Suprapubic skin (tissue), 4 donors: ENCODE results near the gene SARS2. TPM values are rescaled to one million over a fixed set of nuclear protein-coding genes. Genes with fewer than 3 reads are reported as not detected.

Source experiments
- DNase-seq, 2 donors: peaks; one replicate each; pipeline ENCODE4 v3.0.0-alpha.2; 2019; ENCODE audit warnings: low spot score in 2 of 2
- H3K27ac ChIP-seq: fragments of 200-600 bp; sonication (generic); one replicate; pipeline ENCODE4 v1.5.1; 2019
- H3K27me3 ChIP-seq: fragments of 200-600 bp; sonication (generic); one replicate; pipeline ENCODE4 v1.5.1; 2019
- H3K36me3 ChIP-seq: fragments of 200-600 bp; sonication (generic); one replicate; pipeline ENCODE4 v1.5.1; 2019
- H3K4me1 ChIP-seq: fragments of 200-600 bp; sonication (generic); one replicate; pipeline ENCODE4 v1.5.1; 2019
- H3K4me3 ChIP-seq: fragments of 200-600 bp; sonication (generic); one replicate; pipeline ENCODE4 v1.5.1; 2019; ENCODE audit warnings: mild to moderate bottlenecking
- H3K9me3 ChIP-seq: fragments of 200-600 bp; sonication (generic); one replicate; pipeline ENCODE4 v1.5.1; 2019
- EP300 ChIP-seq: sonication (generic); formaldehyde crosslinking; IDR thresholded peaks from one replicate; pipeline ENCODE4 v1.6.1; 2017; ENCODE audit warnings: antibody characterized with exemption
- POLR2A ChIP-seq, 2 donors: fragments of 450-650 bp; IDR thresholded peaks; one replicate each; pipeline ENCODE4 v1.6.1; 2017; ENCODE audit warnings: antibody characterized with exemption in 2 of 2, mild to moderate bottlenecking in 2 of 2, moderate library complexity in 2 of 2
- POLR2AphosphoS5 ChIP-seq, 3 donors: sonication (generic); formaldehyde crosslinking; IDR thresholded peaks; one replicate each; pipeline ENCODE4 v1.6.1; 2017; ENCODE audit warnings: antibody characterized with exemption in 3 of 3
- WGBS: methylation state at CpG from one replicate; pipeline ENCODE4 v1.1.5; 2018; 5-methylcytosine and 5-hydroxymethylcytosine counted together
- total RNA-seq, 4 donors: library from RNA; depleted of rRNA; stranded (reverse); fragments of >200 nt; gene quantifications; one replicate each; pipeline ENCODE4 v1.1.0, GENCODE V29; 2016
- TF ChIP-seq, protein P1 (sequence below), 2 donors: fragments of 200-600 bp in 1 of 2; fragments of 450-650 bp in 1 of 2; sonication (generic) in 1 of 2; IDR thresholded peaks; one replicate each; pipeline ENCODE4 v1.5.1; 2016 to 2019; ENCODE audit warnings: antibody characterized with exemption in 2 of 2, mild to moderate bottlenecking in 1 of 2, moderate library complexity in 1 of 2

Gene SARS2
- total RNA-seq, 4 donors from 2014 or later: 18.5 to 36.4 (median 29.2) TPM

DNA sequence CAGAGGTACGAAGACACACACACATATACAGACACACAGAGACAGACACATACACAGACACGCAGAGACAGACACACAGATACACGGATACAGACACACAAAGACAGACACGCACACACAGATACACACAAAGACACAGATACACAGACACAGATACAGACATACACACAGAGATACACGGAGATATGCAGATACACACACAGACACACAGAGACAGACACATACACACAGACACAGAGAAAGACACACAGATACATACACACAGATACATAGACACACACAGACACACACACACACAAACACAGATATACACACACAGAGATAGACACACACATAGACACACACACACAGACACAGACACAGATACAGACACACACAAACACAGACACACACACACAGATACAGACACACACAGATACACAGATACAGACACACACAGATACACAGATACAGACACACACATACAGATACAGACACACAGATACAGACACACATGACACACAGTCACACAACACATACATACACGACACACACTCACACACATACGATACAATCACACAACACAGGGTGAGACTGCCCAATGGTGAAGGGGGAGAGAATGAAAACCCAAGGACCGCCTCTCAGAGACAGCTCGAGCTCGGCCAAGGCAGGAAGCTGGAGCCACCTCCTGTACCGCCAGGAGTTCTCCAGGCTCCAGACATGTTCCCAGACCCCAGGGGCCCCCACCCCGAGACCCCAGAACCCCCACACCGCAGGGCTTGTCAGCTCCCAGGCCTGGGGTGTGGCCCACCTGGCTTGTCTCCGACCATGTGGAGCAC, 9.8 kb downstream of the SARS2 start:
- TF ChIP-seq EP300 (no peak), POLR2A (IDR thresholded peaks at IDR 0.05) (no peak), POLR2AphosphoS5 (IDR thresholded peaks at IDR 0.05) (no peak)
- TF ChIP-seq, protein P1, sequence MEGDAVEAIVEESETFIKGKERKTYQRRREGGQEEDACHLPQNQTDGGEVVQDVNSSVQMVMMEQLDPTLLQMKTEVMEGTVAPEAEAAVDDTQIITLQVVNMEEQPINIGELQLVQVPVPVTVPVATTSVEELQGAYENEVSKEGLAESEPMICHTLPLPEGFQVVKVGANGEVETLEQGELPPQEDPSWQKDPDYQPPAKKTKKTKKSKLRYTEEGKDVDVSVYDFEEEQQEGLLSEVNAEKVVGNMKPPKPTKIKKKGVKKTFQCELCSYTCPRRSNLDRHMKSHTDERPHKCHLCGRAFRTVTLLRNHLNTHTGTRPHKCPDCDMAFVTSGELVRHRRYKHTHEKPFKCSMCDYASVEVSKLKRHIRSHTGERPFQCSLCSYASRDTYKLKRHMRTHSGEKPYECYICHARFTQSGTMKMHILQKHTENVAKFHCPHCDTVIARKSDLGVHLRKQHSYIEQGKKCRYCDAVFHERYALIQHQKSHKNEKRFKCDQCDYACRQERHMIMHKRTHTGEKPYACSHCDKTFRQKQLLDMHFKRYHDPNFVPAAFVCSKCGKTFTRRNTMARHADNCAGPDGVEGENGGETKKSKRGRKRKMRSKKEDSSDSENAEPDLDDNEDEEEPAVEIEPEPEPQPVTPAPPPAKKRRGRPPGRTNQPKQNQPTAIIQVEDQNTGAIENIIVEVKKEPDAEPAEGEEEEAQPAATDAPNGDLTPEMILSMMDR (IDR thresholded peaks at IDR 0.05): no peak
- H3K4me1 ChIP-seq: no peaks in the 10 kb centered on the region
- H3K9me3 ChIP-seq: no peaks in the 10 kb centered on the region
- H3K27ac ChIP-seq: no peak overlapping the region
- no peaks in the 10 kb centered on the region for H3K27me3 ChIP-seq
- peaks cover 32% of the 10 kb centered on the region for H3K36me3 ChIP-seq
- no peak for DNase-seq
- 56% methylated on average over 7 of the region's 14 CpGs for WGBS
- H3K4me3 ChIP-seq: no peak overlapping the region

- peaks cover 31% of the 10 kb centered on the region for H3K36me3 ChIP-seq
- no peaks in the 10 kb centered on the region for H3K27me3 ChIP-seq
- no peak overlapping the region for H3K27ac ChIP-seq
- TF ChIP-seq POLR2AphosphoS5 (IDR thresholded peaks at IDR 0.05): no peak
- TF ChIP-seq, protein P1 (IDR thresholded peaks at IDR 0.05): no peak
- TF ChIP-seq EP300: no peak
- no peak for TF ChIP-seq POLR2A (IDR thresholded peaks at IDR 0.05)
- no peaks in the 10 kb centered on the region for H3K4me1 ChIP-seq
- H3K9me3 ChIP-seq: no peaks in the 10 kb centered on the region
- no peak for DNase-seq
- H3K4me3 ChIP-seq: no peak overlapping the region
- 43% methylated on average over 21 of the region's 21 CpGs for WGBS
Measured at GRCh38 chr19:38919837-38920601, 10.5 kb downstream of the SARS2 start.

DNA sequence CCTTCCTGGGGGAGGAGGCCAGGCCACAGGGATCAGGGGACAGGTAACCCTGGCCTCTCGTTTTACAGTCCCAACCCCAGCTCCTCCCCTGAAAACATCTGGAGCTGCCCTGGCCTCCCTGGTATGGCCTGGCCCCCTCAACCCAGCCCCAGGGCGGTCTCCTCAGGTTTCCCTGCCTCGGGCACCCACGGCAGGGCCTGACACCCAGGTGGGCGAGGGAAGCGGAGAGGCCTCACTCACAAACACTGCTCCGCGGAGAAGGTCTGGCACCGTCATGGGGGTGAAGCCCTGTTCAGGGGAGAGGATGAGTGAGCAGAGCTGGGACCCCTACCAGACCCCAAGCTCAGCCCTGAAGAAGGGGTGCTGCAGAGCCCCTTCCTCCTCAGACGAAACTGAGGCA, 12.0 kb downstream of the SARS2 start:
- Histone ChIP-seq H3K9me3 (no peaks in the 10 kb centered on the region), H3K4me1 (no peaks in the 10 kb centered on the region), H3K36me3 (peaks cover 18% of the 10 kb centered on the region), H3K27ac (no peak overlapping the region), H3K4me3 (no peak overlapping the region), H3K27me3 (no peaks in the 10 kb centered on the region)
- TF ChIP-seq POLR2A (IDR thresholded peaks at IDR 0.05) (no peak), POLR2AphosphoS5 (IDR thresholded peaks at IDR 0.05) (no peak), EP300 (no peak)
- TF ChIP-seq, protein P1 (IDR thresholded peaks at IDR 0.05): no peak
- 91% methylated on average over 9 of the region's 10 CpGs for WGBS
- DNase-seq: no peak

DNA sequence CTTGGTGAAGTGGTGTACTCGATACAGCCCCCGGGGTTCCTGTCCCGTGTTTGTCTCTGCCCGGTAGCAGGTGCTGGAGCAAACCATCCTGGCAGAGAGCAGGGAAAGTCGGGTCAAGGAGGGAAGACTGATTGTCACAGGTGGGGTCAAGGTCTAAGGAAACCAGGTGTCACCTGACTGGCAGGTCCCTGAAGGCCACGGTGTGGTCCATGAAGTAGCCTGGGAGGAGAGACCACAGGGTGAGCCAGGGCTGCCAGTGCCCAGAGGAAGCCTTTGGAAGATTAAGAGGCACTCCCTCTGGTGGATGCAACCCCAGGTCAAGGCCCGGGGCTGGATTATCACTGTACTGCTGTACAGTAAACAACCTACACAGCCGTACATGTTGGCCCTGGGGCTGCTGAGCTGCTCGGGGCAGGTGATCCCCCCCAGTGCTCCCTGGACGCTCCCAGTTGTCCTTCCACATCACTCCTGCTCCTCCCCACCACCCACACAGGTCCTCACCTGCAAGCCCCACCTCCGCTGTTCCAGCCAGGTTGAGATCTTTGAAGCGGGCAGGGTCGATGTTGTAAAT, 12.6 kb downstream of the SARS2 start:
- no peak overlapping the region for H3K27ac ChIP-seq
- no peaks in the 10 kb centered on the region for H3K27me3 ChIP-seq
- no peak for DNase-seq
- TF ChIP-seq, protein P1 (IDR thresholded peaks at IDR 0.05): no peak
- TF ChIP-seq EP300 (no peak), POLR2A (IDR thresholded peaks at IDR 0.05) (no peak), POLR2AphosphoS5 (IDR thresholded peaks at IDR 0.05) (no peak)
- H3K4me1 ChIP-seq: no peaks in the 10 kb centered on the region
- peaks cover 18% of the 10 kb centered on the region for H3K36me3 ChIP-seq
- H3K9me3 ChIP-seq: no peaks in the 10 kb centered on the region
- H3K4me3 ChIP-seq: no peak overlapping the region
- 70% methylated on average over 11 of the region's 13 CpGs for WGBS

GRCh38 chr19:38917516-38917915, 13.0 kb downstream of the SARS2 start:
- Histone ChIP-seq H3K27ac (no peak overlapping the region), H3K4me3 (no peak overlapping the region), H3K9me3 (no peaks in the 10 kb centered on the region), H3K36me3 (peaks cover 18% of the 10 kb centered on the region), H3K4me1 (no peaks in the 10 kb centered on the region), H3K27me3 (no peaks in the 10 kb centered on the region)
- TF ChIP-seq EP300: no peak
- no peak for TF ChIP-seq POLR2A (IDR thresholded peaks at IDR 0.05)
- no peak for TF ChIP-seq POLR2AphosphoS5 (IDR thresholded peaks at IDR 0.05)
- TF ChIP-seq, protein P1 (IDR thresholded peaks at IDR 0.05): no peak
- 74% methylated on average over 9 of the region's 9 CpGs for WGBS
- no peak for DNase-seq
